ENCODE data around the gene CMIP.

CMIP gene

GRCh38 chr16:81668243-81669097, 223.9 kb downstream of the CMIP start:
- H3K4me3 ChIP-seq (replicated peaks; ENCODE audit: low read depth, low read length) = no peak overlapping the region
- no peak for TF ChIP-seq CTCF (IDR thresholded peaks at IDR 0.05; ENCODE audit: low read length, missing control alignments)
- no peak for DNase-seq (ENCODE audit: low read depth)

GRCh38 chr16:81669473-81670350, 225.1 kb downstream of the CMIP start:
- H3K4me3 ChIP-seq (replicated peaks; ENCODE audit: low read depth, low read length) = no peak overlapping the region
- no peak for DNase-seq (ENCODE audit: low read depth)
- no peak for TF ChIP-seq CTCF (IDR thresholded peaks at IDR 0.05; ENCODE audit: low read length, missing control alignments)

GRCh38 chr16:81671738-81672597, 227.4 kb downstream of the CMIP start:
- TF ChIP-seq CTCF (IDR thresholded peaks at IDR 0.05; ENCODE audit: low read length, missing control alignments) = no peak
- no peak overlapping the region for H3K4me3 ChIP-seq (replicated peaks; ENCODE audit: low read depth, low read length)
- DNase-seq (ENCODE audit: low read depth) = no peak

GRCh38 chr16:81673432-81673831, 228.8 kb downstream of the CMIP start:
- no peak overlapping the region for H3K4me3 ChIP-seq (replicated peaks; ENCODE audit: low read depth, low read length)
- DNase-seq (ENCODE audit: low read depth) = no peak
- no peak for TF ChIP-seq CTCF (IDR thresholded peaks at IDR 0.05; ENCODE audit: low read length, missing control alignments)

GRCh38 chr16:81675662-81676061, 231.1 kb downstream of the CMIP start:
- no peak for TF ChIP-seq CTCF (IDR thresholded peaks at IDR 0.05; ENCODE audit: low read length, missing control alignments)
- DNase-seq (ENCODE audit: low read depth) = no peak
- H3K4me3 ChIP-seq (replicated peaks; ENCODE audit: low read depth, low read length) = no peak overlapping the region

- TF ChIP-seq CTCF (IDR thresholded peaks at IDR 0.05; ENCODE audit: low read length, missing control alignments) = no peak
- no peak overlapping the region for H3K4me3 ChIP-seq (replicated peaks; ENCODE audit: low read depth, low read length)
- DNase-seq (ENCODE audit: low read depth) = no peak
Observed at GRCh38 chr16:81676066-81676882, 231.7 kb downstream of the CMIP start.
